PC-9 (cell line): ENCODE data around the gene LRP1B. TPM values are rescaled to one million over a fixed set of nuclear protein-coding genes. Genes with fewer than 3 reads are reported as not detected.

Experiments used
- BruUV-seq: library from RNA; stranded (reverse); fragments of 400-500 nt; replicated peaks from 2 replicates; lab custom pipeline; 2021; lab: Mats Ljungman, UMichigan
- CTCF ChIA-PET: fragments of 300-600 bp; sonication (Branson Sonifier 250); formaldehyde crosslinking; loops from one replicate; lab custom pipeline; 2022; ENCODE audit warnings: antibody characterized with exemption; lab: Charles Lee
- POLR2A ChIA-PET: fragments of 300-600 bp; sonication (Branson Sonifier 250); formaldehyde crosslinking; loops from one replicate; lab custom pipeline; 2022; ENCODE audit warnings: antibody characterized with exemption; ENCODE audit not compliant: unreplicated experiment; lab: Charles Lee
- DNase-seq, 2 experiments: peaks; one replicate each; pipeline versions ENCODE4 v3.0.0 to v3.0.0-alpha.2; 2015 to 2022; ENCODE audit warnings: mixed read lengths in 1 of 2
- H2AFZ ChIP-seq: fragments of 200-600 bp; sonication (generic); 2 replicates; pipeline ENCODE4 v1.8.1; 2017; ENCODE audit warnings: antibody characterized with exemption
- H3F3A ChIP-seq: fragments of 200-600 bp; sonication (generic); 2 replicates; pipeline ENCODE4 v1.8.1; 2017; ENCODE audit warnings: antibody characterized with exemption, mild to moderate bottlenecking, low read depth; ENCODE audit not compliant: insufficient read depth
- H3K27ac ChIP-seq: fragments of 200-600 bp; sonication (generic); 2 replicates; pipeline ENCODE4 v1.6.1; 2016; ENCODE audit warnings: mixed run types
- H3K27me3 ChIP-seq: fragments of 200-600 bp; sonication (generic); 2 replicates; pipeline ENCODE4 v1.6.1; 2016; ENCODE audit warnings: low read depth, mixed run types; ENCODE audit not compliant: insufficient read depth
- H3K36me3 ChIP-seq: fragments of 200-600 bp; sonication (generic); 2 replicates; pipeline ENCODE4 v1.6.1; 2016; ENCODE audit warnings: low read depth, mixed run types
- H3K4me1 ChIP-seq: fragments of 200-600 bp; sonication (generic); replicated peaks from 2 replicates; pipeline ENCODE4 v1.6.1; 2016; ENCODE audit warnings: mixed run types; ENCODE audit not compliant: insufficient read depth
- H3K4me2 ChIP-seq: fragments of 200-600 bp; sonication (generic); 2 replicates; pipeline ENCODE4 v1.6.1; 2017; ENCODE audit warnings: mixed run types
- H3K4me3 ChIP-seq: fragments of 200-600 bp; sonication (generic); 2 replicates; pipeline ENCODE4 v1.6.1; 2016; ENCODE audit warnings: mixed run types
- H3K79me2 ChIP-seq: fragments of 200-600 bp; sonication (generic); 2 replicates; pipeline ENCODE4 v1.6.1; 2017; ENCODE audit warnings: low read depth, mixed run types
- H3K9me2 ChIP-seq: fragments of 200-600 bp; sonication (generic); 2 replicates; pipeline ENCODE4 v1.8.1; 2017; ENCODE audit warnings: mild to moderate bottlenecking; ENCODE audit not compliant: insufficient read depth
- H3K9me3 ChIP-seq: fragments of 200-600 bp; sonication (generic); 2 replicates; pipeline ENCODE4 v1.8.1; 2016; ENCODE audit warnings: low read depth; ENCODE audit not compliant: insufficient read depth
- H4K20me1 ChIP-seq: fragments of 200-600 bp; sonication (generic); 2 replicates; pipeline ENCODE4 v1.8.1; 2017; ENCODE audit not compliant: insufficient read depth
- CTCF ChIP-seq: fragments of 200-600 bp; sonication (generic); conservative IDR thresholded peaks from 2 replicates; pipeline ENCODE4 v1.6.1; 2017; ENCODE audit warnings: mixed run types, antibody characterized with exemption, mild to moderate bottlenecking, moderate library complexity
- EZH2 ChIP-seq: fragments of 200-600 bp; sonication (generic); IDR thresholded peaks from 2 replicates; pipeline ENCODE4 v1.8.0; 2017; ENCODE audit warnings: antibody characterized with exemption, low read depth
- intact Hi-C: fragments of 100-400 bp; cut with micrococcal nuclease; formaldehyde crosslinking; loops from one replicate; pipeline ENCODE4 v1.10.0; 2022; ENCODE audit not compliant: unreplicated experiment
- total RNA-seq: library from RNA; stranded (reverse); gene quantifications from 2 replicates; pipeline ENCODE4 v1.2.3, GENCODE V29; 2021

Gene LRP1B
- total RNA-seq, 1 experiment from 2014 or later = 1.7 TPM

- Histone ChIP-seq H2AFZ (no peak overlapping the region), H3F3A (no peaks in the 10 kb centered on the region), H3K4me1 (no peaks in the 10 kb centered on the region), H3K9me2 (no peaks in the 10 kb centered on the region), H3K4me3 (no peak overlapping the region), H3K36me3 (no peaks in the 10 kb centered on the region), H3K9me3 (no peaks in the 10 kb centered on the region), H4K20me1 (no peaks in the 10 kb centered on the region), H3K79me2 (no peaks in the 10 kb centered on the region), H3K27me3 (no peaks in the 10 kb centered on the region), H3K27ac (no peak overlapping the region), H3K4me2 (no peak overlapping the region)
- intact Hi-C loops = no loop called here
- ChIA-PET POLR2A (interaction anchor here (0.6 kb wide), 1 partner anchor 8 kb away, joined by 8 read pairs; no protein-coding TSS in a partner anchor), CTCF (no interaction called here)
- BruUV-seq = no TSS peak
- DNase-seq = no peak
- TF ChIP-seq EZH2 (no peak), CTCF (no peak)
Measured at GRCh38 chr2:140747665-140748064, 1383.2 kb downstream of the LRP1B start.

GRCh38 chr2:140747090-140747489 is 1383.7 kb downstream of the LRP1B start:
- no peak overlapping the region for H2AFZ ChIP-seq
- H3K4me1 ChIP-seq = no peaks in the 10 kb centered on the region
- no peaks in the 10 kb centered on the region for H3K79me2 ChIP-seq
- H4K20me1 ChIP-seq = no peaks in the 10 kb centered on the region
- H3K27ac ChIP-seq = no peak overlapping the region
- H3K27me3 ChIP-seq = no peaks in the 10 kb centered on the region
- no peaks in the 10 kb centered on the region for H3F3A ChIP-seq
- no peak overlapping the region for H3K4me2 ChIP-seq
- DNase-seq = no peak
- no peak overlapping the region for H3K4me3 ChIP-seq
- intact Hi-C loops = no loop called here
- H3K9me3 ChIP-seq = no peaks in the 10 kb centered on the region
- ChIA-PET POLR2A (no interaction called here), CTCF (no interaction called here)
- no peak for TF ChIP-seq EZH2
- TF ChIP-seq CTCF = no peak
- H3K36me3 ChIP-seq = no peaks in the 10 kb centered on the region
- no TSS peak for BruUV-seq
- H3K9me2 ChIP-seq = no peaks in the 10 kb centered on the region

GRCh38 chr2:140744379-140744778 is 1386.4 kb downstream of the LRP1B start:
- DNase-seq = no peak
- no peak overlapping the region for H3K4me2 ChIP-seq
- H3K9me3 ChIP-seq = no peaks in the 10 kb centered on the region
- TF ChIP-seq CTCF = no peak
- TF ChIP-seq EZH2 = no peak
- no peaks in the 10 kb centered on the region for H3K79me2 ChIP-seq
- no peak overlapping the region for H2AFZ ChIP-seq
- intact Hi-C loops = no loop called here
- H3K36me3 ChIP-seq = no peaks in the 10 kb centered on the region
- H4K20me1 ChIP-seq = no peaks in the 10 kb centered on the region
- no peaks in the 10 kb centered on the region for H3K4me1 ChIP-seq
- no peaks in the 10 kb centered on the region for H3K27me3 ChIP-seq
- CTCF ChIA-PET = no interaction called here
- H3K4me3 ChIP-seq = no peak overlapping the region
- POLR2A ChIA-PET = no interaction called here
- no peaks in the 10 kb centered on the region for H3K9me2 ChIP-seq
- BruUV-seq = no TSS peak
- no peaks in the 10 kb centered on the region for H3F3A ChIP-seq
- H3K27ac ChIP-seq = no peak overlapping the region
